Mammary epithelial cell (primary cell): Measurements from ENCODE around the gene ARHGEF12.

Source experiments
- EZH2 ChIP-seq: IDR thresholded peaks from 2 replicates; pipeline ENCODE4 v1.6.1; 2012; ENCODE audit warnings: low read length, inconsistent platforms, borderline replicate concordance
- TF ChIP-seq, protein P1 (sequence below), 2 donors: IDR thresholded peaks in 1 of 2; conservative IDR thresholded peaks in 1 of 2; 2 replicates each; pipeline ENCODE4 v1.5.1; 2011 to 2012; ENCODE audit warnings: inconsistent platforms in 2 of 2, low read length in 2 of 2, mild to moderate bottlenecking in 2 of 2, control low read depth in 1 of 2, low read depth in 1 of 2; ENCODE audit not compliant: insufficient read depth in 1 of 2; ENCODE audit errors: extremely low read depth in 1 of 2

DNA sequence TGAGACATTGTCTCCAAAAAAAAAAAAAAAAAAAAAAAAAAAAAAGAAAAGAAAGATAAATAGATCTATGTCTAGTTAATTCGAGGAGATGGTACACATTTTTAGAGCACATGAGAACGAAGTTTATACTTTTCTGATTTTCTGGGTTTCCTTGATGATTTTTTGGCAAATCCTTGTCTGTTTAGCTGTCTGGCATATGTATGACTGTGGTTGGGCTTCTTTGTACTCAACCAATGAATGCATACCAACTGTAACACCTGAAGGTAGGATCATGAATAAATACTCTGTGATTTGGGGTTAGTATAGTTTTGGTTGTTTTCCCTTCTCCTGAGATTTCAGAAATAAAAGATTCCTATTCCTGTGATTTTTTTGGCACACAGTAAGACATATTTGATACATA is 63.1 kb downstream of the ARHGEF12 start:
- TF ChIP-seq, protein P1, sequence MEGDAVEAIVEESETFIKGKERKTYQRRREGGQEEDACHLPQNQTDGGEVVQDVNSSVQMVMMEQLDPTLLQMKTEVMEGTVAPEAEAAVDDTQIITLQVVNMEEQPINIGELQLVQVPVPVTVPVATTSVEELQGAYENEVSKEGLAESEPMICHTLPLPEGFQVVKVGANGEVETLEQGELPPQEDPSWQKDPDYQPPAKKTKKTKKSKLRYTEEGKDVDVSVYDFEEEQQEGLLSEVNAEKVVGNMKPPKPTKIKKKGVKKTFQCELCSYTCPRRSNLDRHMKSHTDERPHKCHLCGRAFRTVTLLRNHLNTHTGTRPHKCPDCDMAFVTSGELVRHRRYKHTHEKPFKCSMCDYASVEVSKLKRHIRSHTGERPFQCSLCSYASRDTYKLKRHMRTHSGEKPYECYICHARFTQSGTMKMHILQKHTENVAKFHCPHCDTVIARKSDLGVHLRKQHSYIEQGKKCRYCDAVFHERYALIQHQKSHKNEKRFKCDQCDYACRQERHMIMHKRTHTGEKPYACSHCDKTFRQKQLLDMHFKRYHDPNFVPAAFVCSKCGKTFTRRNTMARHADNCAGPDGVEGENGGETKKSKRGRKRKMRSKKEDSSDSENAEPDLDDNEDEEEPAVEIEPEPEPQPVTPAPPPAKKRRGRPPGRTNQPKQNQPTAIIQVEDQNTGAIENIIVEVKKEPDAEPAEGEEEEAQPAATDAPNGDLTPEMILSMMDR (conservative IDR thresholded peaks at IDR 0.05 in 1 of 2, IDR thresholded peaks at IDR 0.05 in 1 of 2; ENCODE audit: extremely low read depth in 1 of 2, insufficient read depth in 1 of 2, low read depth in 1 of 2, low read length in 2 of 2) = no peak
- no peak for TF ChIP-seq EZH2
